Vagina (tissue), 2 donors: ENCODE measurements around the gene POLR3H. TPM values are rescaled to one million over a fixed set of nuclear protein-coding genes. Genes with fewer than 3 reads are reported as not detected.
"Not testable (repeated sequence)": the region's sequence is repeated elsewhere in the genome, so short reads cannot be mapped to it uniquely, and the experiment has no call there.

Experiments used
- DNase-seq, 2 donors: peaks; one replicate each; pipeline ENCODE4 v3.0.0-alpha.2; 2017; ENCODE audit errors: extremely low spot score in 2 of 2
- H3K27ac ChIP-seq: fragments of 200-600 bp; sonication (generic); one replicate; pipeline ENCODE4 v1.5.1; 2019
- H3K27me3 ChIP-seq: fragments of 200-600 bp; sonication (generic); one replicate; pipeline ENCODE4 v1.5.1; 2019
- H3K36me3 ChIP-seq, 2 donors: fragments of 200-600 bp; sonication (generic); one replicate each; pipeline ENCODE4 v1.5.1; 2017 to 2019
- H3K4me1 ChIP-seq: fragments of 200-600 bp; sonication (generic); one replicate; pipeline ENCODE4 v1.5.1; 2019
- H3K4me3 ChIP-seq, 2 donors: fragments of 200-600 bp; sonication (generic); 1 replicate in 1 of 2; 2 replicates in 1 of 2; pipeline ENCODE4 v1.5.1; 2016 to 2019
- H3K9me3 ChIP-seq: fragments of 200-600 bp; sonication (generic); one replicate; pipeline ENCODE4 v1.5.1; 2019
- CTCF ChIP-seq, 3 experiments: fragments of 450-650 bp in 2 of 3; fragments of 200-600 bp in 1 of 3; sonication (generic) in 1 of 3; IDR thresholded peaks; one replicate each; pipeline ENCODE4 v1.5.1; 2017 to 2019; ENCODE audit warnings: antibody characterized with exemption in 3 of 3, mild to moderate bottlenecking in 2 of 3, moderate library complexity in 2 of 3
- POLR2A ChIP-seq, 2 donors: fragments of 450-650 bp; IDR thresholded peaks; one replicate each; pipeline ENCODE4 v1.6.1; 2017; ENCODE audit warnings: antibody characterized with exemption in 2 of 2, mild to moderate bottlenecking in 2 of 2, moderate library complexity in 2 of 2
- POLR2AphosphoS5 ChIP-seq, 2 donors: sonication (generic); formaldehyde crosslinking; IDR thresholded peaks; one replicate each; pipeline ENCODE4 v1.9.0; 2017; ENCODE audit warnings: antibody characterized with exemption in 2 of 2, mild to moderate bottlenecking in 2 of 2, low read depth in 1 of 2; ENCODE audit not compliant: insufficient read depth in 1 of 2
- intact Hi-C: fragments of 100-400 bp; cut with DNase I; formaldehyde crosslinking; loops from one replicate; pipeline ENCODE4 v1.15.1; 2023
- total RNA-seq: library from RNA; depleted of rRNA; stranded (reverse); fragments of >200 nt; gene quantifications from one replicate; pipeline ENCODE4 v1.2.3, GENCODE V29; 2016

Gene POLR3H
- total RNA-seq, 1 donor from 2014 or later, result 21.4 TPM

DNA sequence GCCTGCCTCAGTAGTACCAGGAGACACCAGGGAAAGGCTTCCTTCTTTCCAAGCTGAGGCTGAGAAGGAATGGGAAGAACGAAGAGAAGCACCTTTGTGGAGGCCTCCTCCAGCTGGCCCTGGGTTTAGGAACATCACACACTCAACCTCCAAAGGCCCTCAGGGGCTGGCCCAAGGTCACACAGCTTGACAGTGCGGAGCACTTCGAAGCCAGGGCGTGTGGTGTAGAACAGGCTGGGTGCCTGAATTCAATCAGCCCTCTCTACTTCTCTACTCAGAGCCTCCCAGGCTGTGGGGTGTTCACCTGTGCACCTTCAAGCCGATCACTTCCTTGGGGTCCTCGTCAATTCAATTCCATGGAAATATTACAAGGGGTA, 15.8 kb upstream of the POLR3H start:
- no peaks in the 10 kb centered on the region for H3K27me3 ChIP-seq
- DNase-seq, result no peak
- peaks cover 35% of the 10 kb centered on the region for H3K4me1 ChIP-seq
- intact Hi-C loops, result no loop called here
- H3K9me3 ChIP-seq, result no peaks in the 10 kb centered on the region
- TF ChIP-seq POLR2AphosphoS5 (IDR thresholded peaks at IDR 0.05; ENCODE audit: insufficient read depth in 1 of 2, low read depth in 1 of 2) (no peak), CTCF (IDR thresholded peaks at IDR 0.05) (no peak), POLR2A (IDR thresholded peaks at IDR 0.05) (no peak)
- H3K36me3 ChIP-seq, result no peaks in the 10 kb centered on the region
- H3K4me3 ChIP-seq, result peak overlapping the region; percentile 54 to 64
- H3K27ac ChIP-seq, result peak overlapping the region; percentile 94

GRCh38 chr22:41558241-41558630, 14.0 kb upstream of the POLR3H start:
- H3K36me3 ChIP-seq, intact Hi-C loops, H3K27me3 ChIP-seq, H3K4me3 ChIP-seq, DNase-seq, H3K9me3 ChIP-seq: not testable (repeated sequence)
- Histone ChIP-seq H3K27ac (peak overlapping the region; percentile 68), H3K4me1 (peaks cover 25% of the 10 kb centered on the region)

GRCh38 chr22:41557401-41558240, 13.4 kb upstream of the POLR3H start:
- Histone ChIP-seq H3K4me1 (peaks cover 25% of the 10 kb centered on the region), H3K27me3 (no peaks in the 10 kb centered on the region), H3K4me3 (no peak overlapping the region), H3K27ac (peak overlapping the region; percentile 68), H3K9me3 (no peaks in the 10 kb centered on the region), H3K36me3 (no peaks in the 10 kb centered on the region)
- TF ChIP-seq CTCF (IDR thresholded peaks at IDR 0.05) (no peak), POLR2AphosphoS5 (IDR thresholded peaks at IDR 0.05; ENCODE audit: insufficient read depth in 1 of 2, low read depth in 1 of 2) (peak in 1 of 2 donors; percentile 52)
- no peak for DNase-seq
- intact Hi-C loops, result no loop called here

DNA sequence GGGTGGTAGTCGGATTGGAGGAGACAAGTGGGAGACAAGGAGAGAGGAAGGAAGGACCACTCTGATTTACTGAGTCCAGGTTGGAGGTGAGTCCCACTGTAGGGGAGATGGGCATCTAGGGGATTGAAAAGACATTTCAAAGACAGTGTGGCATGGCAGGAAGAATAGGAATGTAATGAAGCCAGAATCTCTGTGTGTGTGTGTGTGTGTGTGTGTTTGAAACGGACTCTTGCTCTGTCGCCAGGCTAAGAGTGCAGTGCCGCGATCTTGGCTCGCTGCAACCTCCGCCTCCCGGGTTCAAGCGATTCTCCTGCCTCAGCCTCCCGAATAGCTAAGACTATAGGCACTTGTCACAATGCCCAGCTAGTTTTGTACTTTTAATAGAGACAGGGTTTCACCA, 12.3 kb upstream of the POLR3H start:
- no peak for TF ChIP-seq CTCF (IDR thresholded peaks at IDR 0.05)
- TF ChIP-seq POLR2AphosphoS5 (IDR thresholded peaks at IDR 0.05; ENCODE audit: insufficient read depth in 1 of 2, low read depth in 1 of 2), result no peak
- TF ChIP-seq POLR2A (IDR thresholded peaks at IDR 0.05), result no peak
- Histone ChIP-seq H3K27me3 (no peaks in the 10 kb centered on the region), H3K4me1 (peaks cover 25% of the 10 kb centered on the region), H3K4me3 (no peak overlapping the region), H3K9me3 (no peaks in the 10 kb centered on the region), H3K27ac (peak overlapping the region; percentile 68), H3K36me3 (no peaks in the 10 kb centered on the region)
- no peak for DNase-seq
- intact Hi-C loops, result no loop called here

- TF ChIP-seq POLR2AphosphoS5 (IDR thresholded peaks at IDR 0.05; ENCODE audit: insufficient read depth in 1 of 2, low read depth in 1 of 2) (no peak), POLR2A (IDR thresholded peaks at IDR 0.05) (no peak), CTCF (IDR thresholded peaks at IDR 0.05) (no peak)
- no peaks in the 10 kb centered on the region for H3K9me3 ChIP-seq
- no peak overlapping the region for H3K4me3 ChIP-seq
- intact Hi-C loops, result no loop called here
- H3K36me3 ChIP-seq, result no peaks in the 10 kb centered on the region
- H3K27me3 ChIP-seq, result no peaks in the 10 kb centered on the region
- H3K27ac ChIP-seq, result no peak overlapping the region
- H3K4me1 ChIP-seq, result peaks cover 24% of the 10 kb centered on the region
- no peak for DNase-seq
These were observed 11.2 kb upstream of the POLR3H start for GRCh38 chr22:41555325-41555982.
